Stimulated activated naive B cell treated with anti-CD40 and anti-IgM and Interleukin-4, amounts not matched to agents 10 μg/mL and 1 μg/mL and 100 μg/mL, for 72 hours (primary cell): ENCODE data around the gene SCRN3.
"Not testable (repeated sequence)": the region's sequence is repeated elsewhere in the genome, so short reads cannot be mapped to it uniquely, and the experiment has no call there.

Experiments used
- ATAC-seq, 2 donors: fragments of 150-1000 bp; cut with Tn5 transposase; replicated peaks; 2 replicates each; pipeline ENCODE4 v1.10.0; 2021; ENCODE audit warnings: moderate library complexity in 1 of 2
- DNase-seq: peaks from one replicate; pipeline ENCODE4 v3.0.0; 2021
- H3K27ac Mint-ChIP-seq: one replicate; pipeline ENCODE4 v1.8.0; 2022; ENCODE audit warnings: mild to moderate bottlenecking, mixed read lengths
- H3K27me3 Mint-ChIP-seq, 2 donors: one replicate each; pipeline ENCODE4 v1.8.0; 2022; ENCODE audit warnings: mixed read lengths in 2 of 2
- H3K36me3 Mint-ChIP-seq, 2 donors: one replicate each; pipeline ENCODE4 v1.8.0; 2022; ENCODE audit warnings: mixed read lengths in 2 of 2, mild to moderate bottlenecking in 1 of 2
- H3K4me1 Mint-ChIP-seq, 2 donors: one replicate each; pipeline ENCODE4 v1.8.0; 2022; ENCODE audit warnings: mixed read lengths in 2 of 2, mild to moderate bottlenecking in 1 of 2
- H3K4me3 Mint-ChIP-seq, 2 donors: one replicate each; pipeline ENCODE4 v1.8.0; 2022; ENCODE audit warnings: mild to moderate bottlenecking in 2 of 2, mixed read lengths in 2 of 2, moderate library complexity in 1 of 2
- H3K9me3 Mint-ChIP-seq, 2 donors: one replicate each; pipeline ENCODE4 v1.8.0; 2022; ENCODE audit warnings: mixed read lengths in 2 of 2, mild to moderate bottlenecking in 1 of 2

SCRN3 gene

DNA sequence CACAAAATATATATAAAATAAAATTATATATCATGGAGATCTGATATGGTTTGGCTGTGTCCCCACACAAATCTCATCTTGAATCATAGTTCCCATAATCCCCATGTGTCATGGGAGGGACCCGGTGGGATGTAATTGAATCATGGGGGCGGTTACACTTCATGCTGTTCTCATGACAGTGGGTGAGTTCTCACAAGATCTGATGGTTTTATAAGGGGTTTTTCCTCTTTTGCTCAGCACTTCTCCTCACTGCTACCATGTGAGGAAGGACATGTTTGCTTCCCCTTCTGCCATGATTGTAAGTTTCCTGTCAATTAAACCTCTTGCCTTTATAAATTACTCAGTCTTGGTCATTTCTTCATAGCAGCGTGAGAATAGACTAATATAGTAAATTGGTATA is 6.8 kb upstream of the SCRN3 start:
- H3K27ac Mint-ChIP-seq = peak overlapping the region; percentile 51
- H3K27me3 Mint-ChIP-seq, ATAC-seq, H3K4me3 Mint-ChIP-seq, DNase-seq: not testable (repeated sequence)
- H3K36me3 Mint-ChIP-seq = peaks cover 38 to 62% of the 10 kb centered on the region in 2 donors
- H3K9me3 Mint-ChIP-seq = peaks cover 9 to 11% of the 10 kb centered on the region in 2 donors
- peaks cover 18 to 27% of the 10 kb centered on the region in 2 donors for H3K4me1 Mint-ChIP-seq

- ATAC-seq (no peak), DNase-seq (no peak)
- Mint-ChIP-seq H3K36me3 (peaks cover 32 to 55% of the 10 kb centered on the region in 2 donors), H3K4me1 (peaks cover 16 to 35% of the 10 kb centered on the region in 2 donors), H3K9me3 (peaks cover 6 to 8% of the 10 kb centered on the region in 2 donors), H3K27ac (no peak overlapping the region), H3K4me3 (no peak overlapping the region), H3K27me3 (no peaks in the 10 kb centered on the region)
These were observed 6.0 kb upstream of the SCRN3 start for GRCh38 chr2:174389542-174389941.

DNA sequence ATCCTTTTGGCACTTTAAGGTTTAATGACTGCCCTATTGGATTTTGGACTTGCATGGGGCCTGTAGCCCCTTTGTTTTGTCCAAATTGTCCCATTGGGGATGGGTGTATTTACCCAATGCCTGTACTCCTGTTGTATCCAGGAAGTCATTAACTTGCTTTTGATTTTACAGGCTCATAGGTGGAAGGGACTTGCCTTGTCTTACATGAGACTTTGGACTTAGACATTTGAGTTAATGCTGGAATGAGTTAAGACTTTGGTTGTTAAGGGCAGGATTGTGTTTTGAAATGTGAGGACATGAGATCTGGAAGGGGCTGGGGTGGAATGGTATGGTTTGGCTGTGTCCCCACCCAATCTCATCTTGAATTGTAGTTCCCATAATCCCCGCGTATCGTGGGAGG is 5.2 kb upstream of the SCRN3 start:
- H3K27me3 Mint-ChIP-seq, H3K4me3 Mint-ChIP-seq, ATAC-seq, DNase-seq, H3K9me3 Mint-ChIP-seq, H3K27ac Mint-ChIP-seq: not testable (repeated sequence)
- Mint-ChIP-seq H3K36me3 (peaks cover 28 to 50% of the 10 kb centered on the region in 2 donors), H3K4me1 (peaks cover 16 to 38% of the 10 kb centered on the region in 2 donors)

- Mint-ChIP-seq H3K36me3 (peaks cover 26 to 34% of the 10 kb centered on the region in 2 donors), H3K27ac (no peak overlapping the region), H3K4me3 (no peak overlapping the region), H3K9me3 (peaks cover 6 to 8% of the 10 kb centered on the region in 2 donors), H3K4me1 (peaks cover 15 to 50% of the 10 kb centered on the region in 2 donors), H3K27me3 (no peaks in the 10 kb centered on the region)
- no peak for ATAC-seq
- DNase-seq = no peak
These were observed 2.8 kb upstream of the SCRN3 start for GRCh38 chr2:174392706-174393105.

GRCh38 chr2:174395969-174396630 is 570 bp downstream of the SCRN3 start:
- H3K27ac Mint-ChIP-seq = peak overlapping the region; percentile 98
- ATAC-seq = peak; percentile 55 to 66
- H3K27me3 Mint-ChIP-seq = no peaks in the 10 kb centered on the region
- DNase-seq = no peak
- H3K4me1 Mint-ChIP-seq = peaks cover 9 to 38% of the 10 kb centered on the region in 2 donors
- peaks cover 15 to 19% of the 10 kb centered on the region in 2 donors for H3K36me3 Mint-ChIP-seq
- H3K9me3 Mint-ChIP-seq = peaks cover 0 to 2% of the 10 kb centered on the region in 2 donors
- H3K4me3 Mint-ChIP-seq = peak overlapping the region; percentile 92 to 97

- H3K36me3 Mint-ChIP-seq = peaks cover 10 to 19% of the 10 kb centered on the region in 2 donors
- H3K9me3 Mint-ChIP-seq = no peaks in the 10 kb centered on the region
- H3K27me3 Mint-ChIP-seq = no peaks in the 10 kb centered on the region
- DNase-seq (no peak), ATAC-seq (no peak)
- no peak overlapping the region for H3K27ac Mint-ChIP-seq
- H3K4me1 Mint-ChIP-seq = peaks cover 4 to 31% of the 10 kb centered on the region in 2 donors
- no peak overlapping the region for H3K4me3 Mint-ChIP-seq
These were observed 2.2 kb downstream of the SCRN3 start for GRCh38 chr2:174397773-174398172.

GRCh38 chr2:174399171-174399570 is 3.6 kb downstream of the SCRN3 start:
- Mint-ChIP-seq H3K36me3 (peaks cover 12 to 27% of the 10 kb centered on the region in 2 donors), H3K4me3 (no peak overlapping the region), H3K4me1 (peaks cover 4 to 21% of the 10 kb centered on the region in 2 donors), H3K27ac (no peak overlapping the region), H3K27me3 (no peaks in the 10 kb centered on the region), H3K9me3 (no peaks in the 10 kb centered on the region)
- ATAC-seq = no peak
- DNase-seq = no peak

DNA sequence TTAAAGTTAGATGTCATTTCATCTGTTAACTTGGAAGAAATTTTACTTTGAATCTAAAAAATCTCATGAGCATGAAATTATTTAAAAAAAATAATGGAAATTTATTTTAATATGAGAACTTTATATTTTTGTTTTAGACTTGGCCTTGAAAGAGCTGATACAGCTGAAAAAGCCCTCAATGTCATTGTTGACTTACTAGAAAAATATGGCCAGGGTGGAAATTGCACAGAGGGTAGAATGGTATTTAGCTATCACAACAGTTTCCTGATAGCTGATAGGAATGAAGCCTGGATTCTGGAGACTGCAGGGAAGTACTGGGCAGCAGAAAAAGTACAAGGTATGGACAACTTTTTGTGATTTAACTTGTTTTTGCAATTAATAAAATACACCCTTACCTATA is 5.3 kb downstream of the SCRN3 start:
- H3K27ac Mint-ChIP-seq = no peak overlapping the region
- H3K9me3 Mint-ChIP-seq = no peaks in the 10 kb centered on the region
- H3K36me3 Mint-ChIP-seq = peaks cover 12 to 27% of the 10 kb centered on the region in 2 donors
- no peaks in the 10 kb centered on the region for H3K27me3 Mint-ChIP-seq
- no peak for DNase-seq
- no peak overlapping the region for H3K4me3 Mint-ChIP-seq
- ATAC-seq = no peak
- H3K4me1 Mint-ChIP-seq = peaks cover 4 to 15% of the 10 kb centered on the region in 2 donors

DNA sequence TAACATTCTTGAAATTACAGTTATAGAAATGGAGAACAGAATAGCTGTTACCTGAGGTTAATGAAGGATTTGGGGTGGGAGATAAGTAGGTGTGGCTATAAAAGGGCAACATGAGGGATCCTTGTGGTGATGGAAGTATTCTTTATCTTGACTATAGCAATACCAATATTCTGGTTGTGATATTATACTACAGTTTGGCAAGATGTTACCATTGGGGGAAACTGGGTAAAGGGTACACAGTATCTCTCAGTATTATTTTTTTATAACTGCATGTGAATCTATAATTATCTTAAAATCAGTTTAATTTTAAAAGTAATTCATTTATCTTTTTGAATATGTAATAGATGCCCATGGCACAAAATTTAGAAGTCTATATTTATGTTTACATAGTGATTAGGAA is 8.1 kb downstream of the SCRN3 start:
- Mint-ChIP-seq H3K36me3 (peaks cover 8 to 27% of the 10 kb centered on the region in 2 donors), H3K27me3 (no peaks in the 10 kb centered on the region), H3K4me3 (no peak overlapping the region), H3K9me3 (no peaks in the 10 kb centered on the region), H3K4me1 (no peaks in the 10 kb centered on the region), H3K27ac (no peak overlapping the region)
- ATAC-seq = no peak
- no peak for DNase-seq

DNA sequence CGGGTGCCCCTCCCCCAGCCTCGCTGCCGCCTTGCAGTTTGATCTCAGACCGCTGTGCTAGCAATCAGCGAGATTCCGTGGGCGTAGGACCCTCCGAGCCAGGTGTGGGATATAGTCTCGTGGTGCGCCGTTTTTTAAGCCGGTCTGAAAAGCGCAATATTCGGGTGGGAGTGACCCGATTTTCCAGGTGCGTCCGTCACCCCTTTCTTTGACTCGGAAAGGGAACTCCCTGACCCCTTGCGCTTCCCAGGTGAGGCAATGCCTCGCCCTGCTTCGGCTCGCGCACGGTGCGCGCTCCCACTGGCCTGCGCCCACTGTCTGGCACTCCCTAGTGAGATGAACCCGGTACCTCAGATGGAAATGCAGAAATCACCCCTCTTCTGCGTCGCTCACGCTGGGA is 14.5 kb downstream of the SCRN3 start:
- not testable (repeated sequence) for ATAC-seq, H3K9me3 Mint-ChIP-seq
- H3K36me3 Mint-ChIP-seq = peaks cover 8 to 22% of the 10 kb centered on the region in 2 donors

GRCh38 chr2:174412256-174412655 is 16.7 kb downstream of the SCRN3 start:
- DNase-seq = no peak
- Mint-ChIP-seq H3K4me3 (no peak overlapping the region), H3K9me3 (no peaks in the 10 kb centered on the region), H3K4me1 (no peaks in the 10 kb centered on the region), H3K36me3 (peaks cover 8 to 22% of the 10 kb centered on the region in 2 donors), H3K27ac (no peak overlapping the region), H3K27me3 (no peaks in the 10 kb centered on the region)
- no peak for ATAC-seq

More for the DNA sequence above, 14.5 kb downstream of the SCRN3 start:
- H3K4me3 Mint-ChIP-seq, H3K4me1 Mint-ChIP-seq, H3K27me3 Mint-ChIP-seq, H3K27ac Mint-ChIP-seq, DNase-seq: not testable (repeated sequence)

- H3K27me3 Mint-ChIP-seq = no peaks in the 10 kb centered on the region
- ATAC-seq = no peak
- peaks cover 13 to 26% of the 10 kb centered on the region in 2 donors for H3K36me3 Mint-ChIP-seq
- no peaks in the 10 kb centered on the region for H3K4me1 Mint-ChIP-seq
- peaks cover 4 to 11% of the 10 kb centered on the region in 2 donors for H3K9me3 Mint-ChIP-seq
- no peak for DNase-seq
- no peak overlapping the region for H3K27ac Mint-ChIP-seq
- H3K4me3 Mint-ChIP-seq = no peak overlapping the region
These were observed 32.7 kb downstream of the SCRN3 start for GRCh38 chr2:174428214-174428613.

DNA sequence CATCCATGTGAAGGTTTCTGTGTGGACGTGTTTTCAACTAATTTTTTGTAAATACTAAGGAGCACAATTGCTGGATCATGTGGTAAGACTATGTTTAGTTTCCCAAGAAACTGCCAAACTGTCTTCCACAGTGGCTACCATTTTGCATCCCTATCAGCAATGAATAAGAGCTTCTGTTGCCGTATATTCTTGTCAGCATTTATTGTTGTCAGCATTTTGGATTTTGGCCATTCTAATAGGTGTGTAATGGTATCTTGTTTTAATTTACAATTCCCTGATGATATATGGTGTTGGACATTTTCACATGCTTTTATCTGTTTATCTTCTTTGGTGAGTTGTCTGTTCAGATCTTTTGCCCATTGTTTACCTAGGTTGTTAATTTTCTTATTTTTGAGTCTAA is 34.5 kb downstream of the SCRN3 start:
- peaks cover 13 to 28% of the 10 kb centered on the region in 2 donors for H3K36me3 Mint-ChIP-seq

GRCh38 chr2:174431902-174432301 is 36.4 kb downstream of the SCRN3 start:
- peaks cover 14 to 29% of the 10 kb centered on the region in 2 donors for H3K36me3 Mint-ChIP-seq
- H3K27me3 Mint-ChIP-seq = no peaks in the 10 kb centered on the region
- H3K27ac Mint-ChIP-seq = no peak overlapping the region
- no peak for DNase-seq
- no peak overlapping the region for H3K4me3 Mint-ChIP-seq
- ATAC-seq = no peak
- peaks cover 4 to 11% of the 10 kb centered on the region in 2 donors for H3K9me3 Mint-ChIP-seq
- no peaks in the 10 kb centered on the region for H3K4me1 Mint-ChIP-seq

More for the DNA sequence above, 34.5 kb downstream of the SCRN3 start:
- Mint-ChIP-seq H3K4me1 (no peaks in the 10 kb centered on the region), H3K27ac (no peak overlapping the region), H3K9me3 (peaks cover 4 to 11% of the 10 kb centered on the region in 2 donors), H3K27me3 (no peaks in the 10 kb centered on the region), H3K4me3 (no peak overlapping the region)
- DNase-seq = no peak
- ATAC-seq = no peak

DNA sequence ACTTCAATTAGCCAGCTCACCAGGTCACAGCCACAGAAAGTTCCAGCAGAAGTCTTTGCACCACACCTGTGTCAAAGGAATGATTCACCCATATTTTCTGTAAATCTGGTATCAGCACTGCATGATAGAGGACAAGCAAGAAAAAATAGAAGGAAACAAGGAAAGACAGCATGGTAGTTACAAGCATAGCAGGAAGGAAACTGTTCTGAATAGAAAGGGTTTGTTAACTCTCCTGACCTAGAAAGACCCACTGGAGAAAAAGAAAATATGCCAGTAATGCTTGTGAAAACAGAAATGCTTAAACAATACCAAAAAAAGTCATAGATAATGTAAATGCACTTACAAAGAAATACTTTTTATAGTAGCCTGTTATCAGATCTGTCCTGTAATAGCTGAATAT is 40.8 kb downstream of the SCRN3 start:
- no peaks in the 10 kb centered on the region for H3K27me3 Mint-ChIP-seq
- peaks cover 3 to 9% of the 10 kb centered on the region in 2 donors for H3K36me3 Mint-ChIP-seq
- no peaks in the 10 kb centered on the region for H3K9me3 Mint-ChIP-seq
- no peak for DNase-seq
- no peak overlapping the region for H3K27ac Mint-ChIP-seq
- H3K4me1 Mint-ChIP-seq = no peaks in the 10 kb centered on the region
- no peak overlapping the region for H3K4me3 Mint-ChIP-seq
- ATAC-seq = no peak
